Brain microvascular endothelial cell (primary cell): Measurements from ENCODE around the gene OBP2A.

Experiments used
- DNase-seq: peaks from one replicate; pipeline ENCODE4 v3.0.0-alpha.2; 2020
- H3K27ac ChIP-seq: fragments of 250-450 bp; sonication (Bioruptor Pico); 2 replicates; pipeline ENCODE4 v1.5.1; 2020; ENCODE audit warnings: mild to moderate bottlenecking, moderate library complexity
- H3K27me3 ChIP-seq: fragments of 250-450 bp; sonication (Bioruptor Pico); replicated peaks from 2 replicates; pipeline ENCODE4 v1.5.1; 2020; ENCODE audit warnings: mild to moderate bottlenecking
- H3K36me3 ChIP-seq: fragments of 250-450 bp; sonication (Bioruptor Pico); replicated peaks from 2 replicates; pipeline ENCODE4 v1.5.1; 2020; ENCODE audit warnings: mild to moderate bottlenecking
- H3K4me3 ChIP-seq: 2 replicates; pipeline ENCODE4 v1.5.1; 2011; ENCODE audit warnings: low read depth, mild to moderate bottlenecking, control low read depth, low read length, moderate library complexity
- CTCF ChIP-seq: IDR thresholded peaks from 2 replicates; pipeline ENCODE4 v1.5.1; 2011; ENCODE audit warnings: low read depth, mild to moderate bottlenecking, moderate library complexity, low read length, control low read depth, inconsistent platforms; ENCODE audit errors: missing control alignments
- in situ Hi-C: cut with HindIII; loops from 2 replicates; pipeline ENCODE4 v1.10.0; 2017; ENCODE audit warnings: low sequenced_read_pairs, low pct_ligation_motif_present

OBP2A gene

GRCh38 chr9:135501261-135502167 is 44.4 kb upstream of the OBP2A start:
- Histone ChIP-seq H3K36me3 (peaks cover 23% of the 10 kb centered on the region), H3K27ac (peak overlapping the region; percentile 50), H3K27me3 (no peaks in the 10 kb centered on the region), H3K4me3 (peak overlapping the region; percentile 81)
- DNase-seq = no peak
- in situ Hi-C loops = no loop called here
- TF ChIP-seq CTCF = no peak

- Histone ChIP-seq H3K4me3 (no peak overlapping the region), H3K27ac (no peak overlapping the region), H3K27me3 (no peaks in the 10 kb centered on the region), H3K36me3 (peaks cover 23% of the 10 kb centered on the region)
- no peak for DNase-seq
- in situ Hi-C loops = no loop called here
- TF ChIP-seq CTCF = no peak
These were observed 43.6 kb upstream of the OBP2A start for GRCh38 chr9:135502168-135502872.

GRCh38 chr9:135502873-135503321 is 43.0 kb upstream of the OBP2A start:
- H3K27me3 ChIP-seq = no peaks in the 10 kb centered on the region
- H3K27ac ChIP-seq = no peak overlapping the region
- no peak for TF ChIP-seq CTCF
- in situ Hi-C loops = no loop called here
- DNase-seq = no peak
- H3K36me3 ChIP-seq = peaks cover 23% of the 10 kb centered on the region
- no peak overlapping the region for H3K4me3 ChIP-seq

GRCh38 chr9:135503371-135504261 is 42.3 kb upstream of the OBP2A start:
- Histone ChIP-seq H3K36me3 (peaks cover 23% of the 10 kb centered on the region), H3K4me3 (no peak overlapping the region), H3K27ac (no peak overlapping the region), H3K27me3 (no peaks in the 10 kb centered on the region)
- TF ChIP-seq CTCF = no peak
- no peak for DNase-seq
- in situ Hi-C loops = no loop called here
